ENCODE results near the gene FAM163A.
A peak's percentile ranks its signal among the peaks of the same experiment; 100 is the strongest.
"Not testable (repeated sequence)": the region's sequence is repeated elsewhere in the genome, so short reads cannot be mapped to it uniquely, and the experiment has no call there.

The FAM163A gene

DNA sequence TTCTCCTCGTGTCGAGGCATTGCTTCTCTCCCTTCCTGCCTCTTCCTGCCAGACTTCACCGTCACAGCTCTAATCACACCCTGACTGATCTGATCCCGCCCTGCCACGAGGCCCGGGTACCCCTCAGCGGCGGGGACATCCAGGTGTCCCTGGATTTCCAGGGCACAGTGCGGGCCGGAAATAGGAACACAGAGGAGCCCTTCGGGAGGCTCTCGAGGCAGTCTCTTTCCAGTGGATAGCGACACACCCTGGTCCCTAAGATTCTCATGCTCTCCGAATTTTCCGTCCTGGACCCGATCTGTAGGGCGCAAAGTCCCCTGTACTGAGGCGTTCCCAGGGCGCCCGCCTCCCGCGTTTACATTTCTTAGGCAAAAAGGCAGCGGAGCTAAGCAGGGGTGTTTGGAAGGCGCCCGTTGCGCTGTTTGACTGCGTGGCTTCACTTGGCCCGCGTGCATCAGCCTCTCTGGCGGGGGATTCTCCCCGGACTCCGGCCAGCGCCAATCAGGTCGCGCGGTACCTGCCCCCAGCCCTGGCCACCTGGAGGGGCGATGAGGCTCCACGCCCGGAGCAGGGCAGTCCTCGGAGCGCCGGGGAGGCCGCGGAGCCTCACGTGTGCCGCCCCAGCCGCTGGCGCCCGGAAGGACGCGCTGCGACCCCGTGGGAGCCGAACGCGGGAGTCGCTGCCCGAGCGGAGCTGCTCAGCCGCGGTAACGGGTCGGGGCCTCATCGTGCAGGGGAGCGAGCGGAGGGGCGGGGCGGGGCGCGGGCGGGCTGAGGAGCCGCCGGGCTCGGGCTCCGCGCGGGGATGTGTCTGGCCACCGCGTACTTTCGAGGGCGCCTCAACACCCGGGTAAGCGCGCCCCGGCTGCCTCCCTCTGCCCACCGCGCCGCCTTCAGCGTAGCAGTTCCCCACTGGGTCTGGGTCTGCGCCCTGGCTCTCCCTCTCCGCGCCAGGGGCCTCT, at the start of gene FAM163A:
FAM163A (plus strand) TSS at position 575 of the 962 bp plus-strand sequence. CDS start 69,807 bp downstream, outside the sequence.
- no peak for FAIRE-seq

GRCh38 chr1:179694530-179694929, 48.6 kb upstream of the FAM163A start:
- not testable (repeated sequence) for FAIRE-seq

GRCh38 chr1:179702946-179703539, 40.0 kb upstream of the FAM163A start:
- no peak for FAIRE-seq

GRCh38 chr1:179706339-179706941, 36.7 kb upstream of the FAM163A start:
- peak; percentile 83 for FAIRE-seq

- no peak for FAIRE-seq
Measured at GRCh38 chr1:179707406-179707805, 35.7 kb upstream of the FAM163A start.

DNA sequence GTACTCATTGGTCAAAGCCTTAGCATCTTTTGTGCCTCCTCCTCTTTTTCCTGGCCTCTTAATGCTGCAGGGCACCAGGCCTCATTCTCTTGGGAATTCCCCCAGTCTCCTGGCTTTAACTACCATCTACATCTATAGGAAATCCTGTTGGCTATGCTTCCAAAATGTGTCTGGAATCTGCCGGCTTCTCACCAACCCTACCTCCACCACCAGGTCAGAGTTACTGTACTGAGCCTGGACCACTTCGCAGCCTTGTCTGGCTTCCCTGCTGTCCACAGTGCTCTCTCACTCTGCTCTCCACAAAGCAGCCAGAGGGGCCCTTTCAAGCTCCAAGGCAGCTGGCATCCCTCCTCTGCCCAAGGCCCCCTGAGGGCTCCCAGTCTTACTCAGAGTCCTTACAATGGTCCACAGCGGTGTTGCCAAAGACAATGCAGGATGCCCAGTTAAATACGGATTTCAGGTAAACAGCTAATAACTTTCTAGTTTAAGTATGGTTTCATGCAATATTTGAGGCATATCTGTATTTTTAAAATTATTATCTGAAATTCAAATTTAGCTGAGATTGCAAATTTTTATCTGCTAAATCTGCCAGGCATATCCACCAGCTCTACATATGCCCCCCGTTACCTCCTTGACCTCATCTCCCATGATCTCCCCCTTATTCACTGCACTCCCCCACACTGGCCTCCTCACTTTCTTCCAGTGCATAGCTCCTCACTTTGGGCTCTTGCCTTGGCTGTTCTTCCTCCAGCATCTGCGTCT, 34.5 kb upstream of the FAM163A start:
- FAIRE-seq: no peak

- no peak for FAIRE-seq
Measured at GRCh38 chr1:179709841-179710329, 33.2 kb upstream of the FAM163A start.

- no peak for FAIRE-seq
Measured at GRCh38 chr1:179714159-179714558, 28.9 kb upstream of the FAM163A start.

DNA sequence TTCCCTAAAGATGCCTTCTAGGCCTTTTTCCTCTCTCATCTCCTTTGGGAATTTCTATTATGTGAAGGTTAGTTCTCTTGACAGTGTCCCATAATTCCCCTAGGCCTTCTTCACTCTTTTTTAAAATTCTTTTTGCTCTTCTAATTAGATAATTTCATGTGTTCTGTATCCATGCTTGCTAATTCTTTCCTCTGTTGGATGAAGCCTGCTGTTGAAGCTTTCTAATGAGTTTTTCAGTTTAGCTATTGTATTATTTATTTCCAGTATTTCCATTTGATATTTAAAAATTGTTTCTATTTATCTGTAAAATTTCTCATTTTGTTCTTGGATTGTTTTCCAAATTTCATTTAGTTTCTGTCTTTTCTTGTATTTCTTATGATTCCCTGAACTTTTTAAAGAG, 28.5 kb upstream of the FAM163A start:
- FAIRE-seq: no peak

DNA sequence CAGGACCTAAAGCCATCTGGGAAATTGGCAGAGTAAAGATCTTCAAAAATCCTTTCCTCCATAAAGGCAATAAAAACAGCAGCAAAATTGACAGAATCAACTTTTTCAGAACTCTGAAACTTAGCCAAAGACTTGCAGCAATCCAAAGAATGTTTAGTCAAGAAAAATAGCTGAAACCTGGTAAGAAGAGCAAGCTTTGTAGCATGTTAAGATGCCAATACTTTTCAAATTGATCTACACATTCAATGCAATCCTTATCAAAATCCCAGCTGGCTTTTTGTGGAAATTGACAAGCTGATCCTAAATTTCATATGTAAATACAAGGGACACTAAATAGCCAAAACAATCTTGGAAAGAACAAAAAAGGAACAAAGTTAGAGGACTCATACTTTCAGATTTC, 23.8 kb upstream of the FAM163A start:
- no peak for FAIRE-seq

GRCh38 chr1:179728271-179728670, 14.8 kb upstream of the FAM163A start:
- FAIRE-seq: no peak

DNA sequence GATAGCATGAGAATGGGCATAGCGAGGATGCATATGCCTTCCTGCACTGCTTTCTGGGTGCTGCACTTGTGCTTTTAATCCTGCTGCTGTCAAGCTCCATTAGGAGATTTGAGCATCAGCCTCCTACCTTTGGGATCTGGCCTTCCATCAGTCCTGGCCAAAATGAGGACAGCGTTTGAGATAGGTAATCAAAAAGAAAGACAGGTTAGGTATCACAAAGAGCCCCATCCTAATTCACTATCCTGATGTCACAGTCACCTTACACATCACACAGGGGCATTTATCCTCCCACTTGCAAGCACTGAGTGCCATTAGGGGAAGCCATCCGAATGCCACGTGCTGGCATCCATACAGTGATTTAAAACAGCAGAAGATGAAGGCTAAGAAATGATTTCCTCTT, 13.2 kb upstream of the FAM163A start:
- FAIRE-seq: no peak

DNA sequence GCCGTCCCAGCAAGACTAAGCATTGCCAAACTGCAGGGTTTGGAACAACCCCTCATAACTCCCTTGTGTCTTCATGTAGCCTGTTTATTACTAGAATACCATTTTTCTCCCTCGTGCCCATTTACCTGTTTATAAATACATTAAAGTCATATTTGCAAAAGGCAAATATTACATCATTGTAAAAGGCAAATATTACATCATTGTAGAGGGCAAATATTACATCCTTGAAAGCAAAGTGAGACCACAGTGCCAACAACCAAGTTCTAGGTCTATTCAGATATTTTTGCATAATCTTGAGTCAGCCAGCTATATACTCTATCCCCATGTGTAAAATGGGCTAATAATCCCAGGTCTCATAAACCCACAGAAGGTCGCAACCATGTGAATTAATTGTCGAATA, 11.4 kb upstream of the FAM163A start:
- no peak for FAIRE-seq

- no peak for FAIRE-seq
Measured at GRCh38 chr1:179742291-179742690, 800 bp upstream of the FAM163A start.

- FAIRE-seq: no peak
Measured at GRCh38 chr1:179743679-179744400, 749 bp downstream of the FAM163A start.

DNA sequence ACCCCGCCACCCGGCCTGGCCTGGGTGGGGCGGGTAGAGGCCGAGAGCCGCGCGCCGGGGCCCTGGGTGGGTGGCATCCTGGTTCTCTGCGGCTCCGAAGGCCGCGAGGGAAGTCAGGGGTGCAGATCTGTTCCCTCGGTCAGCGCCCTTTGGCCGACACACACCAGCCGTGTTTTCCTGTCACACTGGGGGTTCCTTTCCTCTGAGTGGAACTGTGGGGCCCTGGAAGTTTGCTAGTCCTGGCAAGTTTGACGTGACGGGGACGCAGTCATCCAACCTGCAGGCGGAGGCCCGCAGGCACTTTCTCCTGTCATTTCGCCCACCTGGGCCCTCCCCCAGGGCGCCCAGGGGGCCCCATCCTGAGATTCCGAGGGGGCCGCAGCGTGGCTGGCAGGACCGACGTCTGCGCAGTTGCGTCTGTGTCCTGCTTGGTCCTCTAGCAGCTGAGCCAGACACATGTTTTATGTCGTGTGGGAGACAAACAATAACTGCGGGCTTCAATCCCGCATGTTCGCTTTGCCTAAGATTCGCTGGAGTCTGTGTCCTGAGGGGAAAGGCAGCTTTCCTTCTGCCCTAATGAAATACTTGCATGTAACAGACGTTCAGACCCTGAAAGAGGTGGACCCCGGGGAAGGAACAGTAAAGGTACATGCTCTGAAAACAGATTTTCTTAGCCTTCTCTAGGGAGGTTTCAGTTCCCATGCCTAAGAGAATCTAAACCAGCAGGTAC, 1.5 kb downstream of the FAM163A start:
- FAIRE-seq: no peak

DNA sequence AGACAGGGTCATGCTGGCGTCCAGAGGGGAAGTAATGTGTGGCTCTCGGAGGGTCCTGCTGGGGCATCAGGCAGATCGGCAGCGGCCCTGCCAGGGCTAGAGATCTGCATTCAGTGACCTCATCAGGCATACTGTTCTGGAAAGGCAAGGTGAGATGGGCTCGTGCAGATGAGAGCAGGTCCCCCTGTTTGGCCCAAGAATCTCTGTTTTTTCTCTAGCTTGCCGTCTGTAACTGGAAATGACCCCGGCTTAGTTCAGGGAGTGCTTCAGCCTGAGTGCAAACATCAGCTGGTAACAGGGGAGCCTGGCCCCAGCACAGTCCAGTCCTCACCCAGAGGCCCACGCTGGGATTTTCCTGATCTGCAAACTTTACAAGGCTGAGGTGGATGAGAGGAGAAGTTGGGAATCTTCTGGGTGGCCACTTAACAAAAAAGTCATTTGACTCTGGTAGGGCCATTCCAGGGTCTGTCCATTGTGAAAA, 2.1 kb downstream of the FAM163A start:
- no peak for FAIRE-seq

DNA sequence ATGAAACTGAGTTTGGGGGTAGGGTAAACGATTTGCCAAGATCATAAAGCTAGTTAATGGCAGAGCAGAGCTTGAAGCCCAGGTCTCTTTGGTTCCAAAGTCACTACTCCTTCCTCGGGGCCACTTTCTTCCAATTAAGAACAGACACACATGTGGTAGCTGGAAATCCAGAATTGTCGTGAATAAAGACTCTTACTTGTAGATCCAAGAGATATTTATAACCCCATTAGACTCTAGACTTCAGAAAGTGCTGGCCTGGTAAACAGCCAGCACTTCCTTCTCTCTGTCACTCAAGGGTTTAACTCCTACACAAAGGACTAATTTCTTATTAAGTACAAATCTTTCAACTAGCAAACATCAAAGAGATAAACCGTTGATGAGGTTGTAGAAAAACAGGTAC, 2.7 kb downstream of the FAM163A start:
- no peak for FAIRE-seq

- FAIRE-seq: no peak
Measured at GRCh38 chr1:179747611-179748010, 4.5 kb downstream of the FAM163A start.

DNA sequence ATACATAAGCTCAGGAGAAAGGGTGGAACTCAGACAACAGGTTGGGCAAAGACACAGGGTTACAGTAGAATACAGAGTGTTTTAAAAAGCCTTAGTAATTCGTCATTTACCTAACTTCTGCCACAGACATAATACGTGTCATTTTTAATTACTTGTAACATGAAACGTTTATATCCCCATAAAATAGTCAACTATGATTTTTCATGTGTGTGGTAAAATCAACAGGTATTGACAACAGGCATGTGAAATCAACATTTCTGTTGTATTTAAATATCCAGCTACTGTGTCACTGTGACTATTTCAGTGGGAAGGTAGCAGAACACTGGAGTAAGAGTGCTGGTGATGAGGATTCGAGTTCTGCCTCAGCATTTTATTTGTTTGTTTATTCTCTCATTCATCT, 5.7 kb downstream of the FAM163A start:
- FAIRE-seq: no peak

DNA sequence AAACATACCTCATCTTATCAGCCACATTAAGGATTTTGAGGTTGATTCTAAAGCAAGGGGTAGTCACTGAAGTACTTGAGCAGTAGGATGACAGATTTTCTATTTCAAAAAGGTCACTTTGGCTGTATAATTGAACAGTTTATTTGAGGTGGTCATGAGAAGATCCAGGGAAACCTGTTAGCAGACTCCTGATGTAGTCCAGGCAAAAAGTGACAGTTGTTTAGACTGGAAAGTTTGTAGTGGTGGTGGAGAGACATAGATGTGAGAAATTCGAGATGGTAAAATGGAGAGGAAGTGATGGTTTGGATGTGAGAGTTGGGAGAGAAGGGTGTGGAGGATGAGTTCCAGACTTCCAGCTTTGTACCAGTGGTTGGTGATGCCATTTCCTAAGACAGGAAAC, 7.5 kb downstream of the FAM163A start:
- no peak for FAIRE-seq

Measured in G401.6 (cell line).